Liver (tissue), 9 donors: ENCODE measurements around the gene EHD1. TPM values are rescaled to one million over a fixed set of nuclear protein-coding genes. Genes with fewer than 3 reads are reported as not detected.

Experiments used
- DNase-seq: peaks from one replicate; pipeline ENCODE4 v3.0.0-alpha.2; 2017; ENCODE audit warnings: low spot score
- H3K27ac ChIP-seq, 2 donors: one replicate each; pipeline ENCODE4 v1.7.0; 2013; ENCODE audit warnings: inconsistent platforms in 2 of 2, low read length in 2 of 2, control low read depth in 1 of 2, low read depth in 1 of 2, mild to moderate bottlenecking in 1 of 2
- H3K27me3 ChIP-seq, 4 donors: one replicate each; pipeline versions ENCODE4 v1.6.1 to v1.7.0; 2013; ENCODE audit warnings: low read length in 3 of 4, inconsistent platforms in 1 of 4, mild to moderate bottlenecking in 1 of 4, moderate library complexity in 1 of 4; ENCODE audit not compliant: control insufficient read depth in 4 of 4, insufficient read depth in 4 of 4
- H3K36me3 ChIP-seq, 4 donors: one replicate each; pipeline versions ENCODE4 v1.6.1 to v1.7.0; 2013; ENCODE audit warnings: low read length in 3 of 4, mild to moderate bottlenecking in 3 of 4, low read depth in 1 of 4, moderate library complexity in 1 of 4; ENCODE audit not compliant: control insufficient read depth in 4 of 4, insufficient read depth in 3 of 4
- H3K4me1 ChIP-seq, 4 donors: one replicate each; pipeline versions ENCODE4 v1.6.1 to v1.7.0; 2013; ENCODE audit warnings: low read length in 3 of 4, mild to moderate bottlenecking in 3 of 4, moderate library complexity in 1 of 4; ENCODE audit not compliant: control insufficient read depth in 4 of 4, insufficient read depth in 4 of 4
- H3K4me3 ChIP-seq, 3 donors: one replicate each; pipeline versions ENCODE4 v1.6.1 to v1.7.0; 2013; ENCODE audit warnings: low read length in 3 of 3, control low read depth in 1 of 3, low read depth in 1 of 3, mild to moderate bottlenecking in 1 of 3
- H3K9ac ChIP-seq, 2 donors: one replicate each; pipeline ENCODE4 v1.7.0; 2013; ENCODE audit warnings: low read length in 2 of 2, mild to moderate bottlenecking in 2 of 2, moderate library complexity in 2 of 2, control low read depth in 1 of 2, low read depth in 1 of 2
- H3K9me3 ChIP-seq, 4 donors: one replicate each; pipeline versions ENCODE4 v1.6.1 to v1.7.0; 2013; ENCODE audit warnings: low read length in 3 of 4; ENCODE audit not compliant: control insufficient read depth in 4 of 4
- ATF3 ChIP-seq: IDR thresholded peaks from 2 replicates; pipeline ENCODE4 v1.6.1; 2016; ENCODE audit warnings: antibody characterized with exemption
- CTCF ChIP-seq: fragments of 150-350 bp; IDR thresholded peaks from 2 replicates; pipeline ENCODE4 v1.5.1; 2017; ENCODE audit warnings: improper control_type of control experiment, low read depth, low read length; ENCODE audit not compliant: missing input control
- EGR1 ChIP-seq, 2 donors: IDR thresholded peaks; 2 replicates each; pipeline ENCODE4 v1.6.1; 2016 to 2018; ENCODE audit warnings: antibody characterized with exemption in 2 of 2, low read depth in 2 of 2
- FOXA2 ChIP-seq: IDR thresholded peaks from 2 replicates; pipeline ENCODE4 v1.6.1; 2016; ENCODE audit warnings: antibody characterized with exemption
- GABPA ChIP-seq, 2 donors: IDR thresholded peaks in 1 of 2; conservative IDR thresholded peaks in 1 of 2; 2 replicates each; pipeline ENCODE4 v1.6.1; 2016; ENCODE audit warnings: antibody characterized with exemption in 2 of 2, mild to moderate bottlenecking in 1 of 2, moderate library complexity in 1 of 2
- HNF4A ChIP-seq, 2 donors: conservative IDR thresholded peaks; 2 replicates each; pipeline ENCODE4 v1.6.1; 2016; ENCODE audit warnings: antibody characterized with exemption in 2 of 2, mild to moderate bottlenecking in 2 of 2
- HNF4G ChIP-seq: IDR thresholded peaks from 2 replicates; pipeline ENCODE4 v1.6.1; 2016; ENCODE audit warnings: antibody characterized with exemption
- JUND ChIP-seq, 2 donors: IDR thresholded peaks; 2 replicates each; pipeline ENCODE4 v1.6.1; 2016; ENCODE audit warnings: antibody characterized with exemption in 2 of 2
- MAX ChIP-seq: IDR thresholded peaks from 2 replicates; pipeline ENCODE4 v1.6.1; 2016; ENCODE audit warnings: antibody characterized with exemption
- NR2F2 ChIP-seq: IDR thresholded peaks from 2 replicates; pipeline ENCODE4 v1.6.1; 2016; ENCODE audit warnings: antibody characterized with exemption
- RAD21 ChIP-seq, 2 donors: IDR thresholded peaks; 2 replicates each; pipeline ENCODE4 v1.6.1; 2016; ENCODE audit warnings: antibody characterized with exemption in 2 of 2, mild to moderate bottlenecking in 2 of 2
- REST ChIP-seq: IDR thresholded peaks from 2 replicates; pipeline ENCODE4 v1.6.1; 2016; ENCODE audit warnings: antibody characterized with exemption, mild to moderate bottlenecking
- RXRA ChIP-seq, 2 donors: IDR thresholded peaks; 2 replicates each; pipeline ENCODE4 v1.6.1; 2017 to 2018; ENCODE audit warnings: antibody characterized with exemption in 2 of 2, mild to moderate bottlenecking in 1 of 2
- SP1 ChIP-seq: IDR thresholded peaks from 2 replicates; pipeline ENCODE4 v1.6.1; 2018; ENCODE audit warnings: antibody characterized with exemption, mild to moderate bottlenecking
- TAF1 ChIP-seq: conservative IDR thresholded peaks from 2 replicates; pipeline ENCODE4 v1.6.1; 2016; ENCODE audit warnings: antibody characterized with exemption, mild to moderate bottlenecking
- YY1 ChIP-seq: IDR thresholded peaks from 2 replicates; pipeline ENCODE4 v1.6.1; 2016; ENCODE audit warnings: antibody characterized with exemption, mild to moderate bottlenecking
- WGBS: extraction: QIAGEN DNeasy Blood & Tissue Kit; methylation state at CpG from one replicate; pipeline ENCODE4 v1.1.7; 2013; 5-methylcytosine and 5-hydroxymethylcytosine counted together
- polyA plus RNA-seq, 2 donors: library from polyadenylated mRNA; stranded (reverse) in 1 of 2; unstranded in 1 of 2; fragments of 200-250 nt in 1 of 2; fragments of >200 nt in 1 of 2; fragmentation: Nextera tagmentation in 1 of 2; extraction: Ambion mirVana in 1 of 2; gene quantifications; one replicate each; pipeline versions ENCODE4 v1.2.1 to v1.2.3, GENCODE V29; 2013 to 2015
- total RNA-seq, 2 donors: library from RNA; depleted of rRNA; stranded (reverse); fragments of >200 nt; gene quantifications; one replicate each; pipeline ENCODE4 v1.2.3, GENCODE V29; 2014
- donor health status: healthy.
- donor health status: healthy.
- donor health status: healthy.
- donor health status: healthy.
- donor health status: healthy.

EHD1 gene
- total and polyA plus RNA-seq, 4 donors = 8.3 to 36.4 (median 19.2) TPM

GRCh38 chr11:64803158-64803845 is 75.1 kb downstream of the EHD1 start, which contains the start of gene MAP4K2:
MAP4K2 (minus strand) TSS chr11:64803214; CDS start chr11:64803149, 65 bp downstream.
- Histone ChIP-seq H3K9ac (peak within 1 kb of the TSS in 1 of 2 donors; percentile 58), H3K9me3 (no peaks in the 10 kb centered on the region), H3K36me3 (peaks cover 6 to 25% (median 7%) of the 10 kb centered on the region in 4 donors), H3K27ac (peak within 1 kb of the TSS; percentile 60 to 82), H3K4me1 (peaks cover 3 to 18% (median 10%) of the 10 kb centered on the region in 4 donors), H3K4me3 (peak within 1 kb of the TSS; percentile 42 to 67 (median 65)), H3K27me3 (no peaks in the 10 kb centered on the region)
- under 1% methylated on average over 58 of the region's 58 CpGs for WGBS
- DNase-seq = peak; percentile 89
- TF ChIP-seq SP1 (peak; percentile 35), HNF4A (conservative IDR thresholded peaks at IDR 0.05) (no peak), NR2F2 (peak; percentile 29), CTCF (peak; percentile 4), RXRA (IDR thresholded peaks at IDR 0.05) (no peak), JUND (IDR thresholded peaks at IDR 0.05) (no peak), REST (no peak), EGR1 (IDR thresholded peaks at IDR 0.05; ENCODE audit: low read depth in 2 of 2) (no peak), MAX (no peak), YY1 (peak; percentile 25), RAD21 (IDR thresholded peaks at IDR 0.05) (no peak), GABPA (IDR thresholded peaks at IDR 0.05 in 1 of 2, conservative IDR thresholded peaks at IDR 0.05 in 1 of 2) (peak in 1 of 2 donors; percentile 25), ATF3 (no peak), TAF1 (no peak)

- DNase-seq = no peak
- 20% methylated on average over 54 of the region's 54 CpGs for WGBS
- peak overlapping the region in 2 of 3 donors; percentile 35 to 67 for H3K4me3 ChIP-seq
- peak overlapping the region; percentile 37 to 45 for H3K27ac ChIP-seq
- peaks cover 3 to 22% (median 7%) of the 10 kb centered on the region in 4 donors for H3K36me3 ChIP-seq
- H3K9ac ChIP-seq = no peak overlapping the region
- H3K4me1 ChIP-seq = peaks cover 3 to 18% (median 10%) of the 10 kb centered on the region in 4 donors
- TF ChIP-seq JUND (IDR thresholded peaks at IDR 0.05) (no peak), GABPA (IDR thresholded peaks at IDR 0.05 in 1 of 2, conservative IDR thresholded peaks at IDR 0.05 in 1 of 2) (no peak), HNF4A (conservative IDR thresholded peaks at IDR 0.05) (no peak), RAD21 (IDR thresholded peaks at IDR 0.05) (no peak), HNF4G (no peak), FOXA2 (no peak), TAF1 (no peak), NR2F2 (no peak), CTCF (no peak), REST (no peak)
- H3K27me3 ChIP-seq = no peaks in the 10 kb centered on the region
- no peaks in the 10 kb centered on the region for H3K9me3 ChIP-seq
Measured at GRCh38 chr11:64802370-64803157, 75.9 kb downstream of the EHD1 start.
